ENCODE results near the gene HIRA. TPM values are rescaled to one million over a fixed set of nuclear protein-coding genes. Genes with fewer than 3 reads are reported as not detected.

HIRA gene
- total and polyA plus RNA-seq, 9 of the 15 experiments (the other 6 are each of a cell fraction or from before 2014, with no cell fraction given): 0.96 to 132 (median 58.4) TPM

GRCh38 chr22:19479355-19480172 is 48.0 kb upstream of the HIRA start, which contains the start of gene CDC45 (continued):
- no peak for TF ChIP-seq CBX8 (IDR thresholded peaks at IDR 0.05; ENCODE audit: borderline replicate concordance, extremely low read depth, low read depth, low read length, poor library complexity, severe bottlenecking)
- TF ChIP-seq RNF2 (IDR thresholded peaks at IDR 0.05): no peak
- TF ChIP-seq MED1 (CRISPR knock-in tag; IDR thresholded peaks at IDR 0.05; ENCODE audit: borderline replicate concordance): no peak
- TF ChIP-seq SIRT6 (IDR thresholded peaks at IDR 0.05; ENCODE audit: low read depth, low read length): peak; percentile 2
- no peak for TF ChIP-seq NBN (IDR thresholded peaks at IDR 0.05; ENCODE audit: low read depth)
- no peak for TF ChIP-seq ATF7 (IDR thresholded peaks at IDR 0.05)
- TF ChIP-seq ZNF23 (CRISPR knock-in tag; IDR thresholded peaks at IDR 0.05): no peak; the same call in none of the 2 replicates
- TF ChIP-seq, protein P1, sequence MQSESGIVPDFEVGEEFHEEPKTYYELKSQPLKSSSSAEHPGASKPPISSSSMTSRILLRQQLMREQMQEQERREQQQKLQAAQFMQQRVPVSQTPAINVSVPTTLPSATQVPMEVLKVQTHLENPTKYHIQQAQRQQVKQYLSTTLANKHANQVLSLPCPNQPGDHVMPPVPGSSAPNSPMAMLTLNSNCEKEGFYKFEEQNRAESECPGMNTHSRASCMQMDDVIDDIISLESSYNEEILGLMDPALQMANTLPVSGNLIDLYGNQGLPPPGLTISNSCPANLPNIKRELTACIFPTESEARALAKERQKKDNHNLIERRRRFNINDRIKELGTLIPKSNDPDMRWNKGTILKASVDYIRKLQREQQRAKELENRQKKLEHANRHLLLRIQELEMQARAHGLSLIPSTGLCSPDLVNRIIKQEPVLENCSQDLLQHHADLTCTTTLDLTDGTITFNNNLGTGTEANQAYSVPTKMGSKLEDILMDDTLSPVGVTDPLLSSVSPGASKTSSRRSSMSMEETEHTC (IDR thresholded peaks at IDR 0.05): no peak
- peak; percentile 98 for TF ChIP-seq ZBTB26 (CRISPR knock-in tag; IDR thresholded peaks at IDR 0.05)
- no peak; the same call in 1 of the 2 replicates for TF ChIP-seq ZNF384 (IDR thresholded peaks at IDR 0.05; ENCODE audit: low read depth, low read length)
- TF ChIP-seq CXXC5 (CRISPR knock-in tag; IDR thresholded peaks at IDR 0.05): peak; percentile 100
- TF ChIP-seq PHB (CRISPR knock-in tag; IDR thresholded peaks at IDR 0.05): no peak
- no peak for TF ChIP-seq HSF4 (CRISPR knock-in tag; IDR thresholded peaks at IDR 0.05; ENCODE audit: borderline replicate concordance)
- TF ChIP-seq CCAR2 (IDR thresholded peaks at IDR 0.05; ENCODE audit: low read depth, low read length): no peak
- peak; percentile 13 for TF ChIP-seq ETS2 (tag; IDR thresholded peaks at IDR 0.05; ENCODE audit: borderline replicate concordance, poor library complexity, severe bottlenecking)
- no peak for TF ChIP-seq GATAD2A (IDR thresholded peaks at IDR 0.05)
- TF ChIP-seq ZNF507 (tag; conservative IDR thresholded peaks at IDR 0.05): no peak
- no peak for TF ChIP-seq ZHX1 (conservative IDR thresholded peaks at IDR 0.05; ENCODE audit: low read length)
- TF ChIP-seq RBM22 (IDR thresholded peaks at IDR 0.05; ENCODE audit: low read depth, low read length, poor library complexity, severe bottlenecking): peak; percentile 86
- TF ChIP-seq MCM3 (IDR thresholded peaks at IDR 0.05): no peak
- no peak for TF ChIP-seq GABPA (tag; conservative IDR thresholded peaks at IDR 0.05; ENCODE audit: low read depth)
- no peak for TF ChIP-seq ZNF717 (CRISPR knock-in tag; IDR thresholded peaks at IDR 0.05)
- no peak for TF ChIP-seq NR1H2 (CRISPR knock-in tag; IDR thresholded peaks at IDR 0.05)
